Fibroblast of mammary gland (primary cell): Measurements from ENCODE around the gene BEST3.

ENCODE experiments used
- DNase-seq: peaks from one replicate; pipeline ENCODE4 v3.0.0-alpha.2; 2010; ENCODE audit warnings: low read depth
- H3K4me3 ChIP-seq: 2 replicates; pipeline ENCODE4 v1.5.1; 2011; ENCODE audit warnings: low read depth, mild to moderate bottlenecking, low read length, moderate library complexity; ENCODE audit not compliant: control insufficient read depth
- CTCF ChIP-seq: conservative IDR thresholded peaks from 2 replicates; pipeline ENCODE4 v1.5.1; 2011; ENCODE audit warnings: low read depth, low read length, inconsistent platforms; ENCODE audit not compliant: control insufficient read depth, insufficient read depth

BEST3 gene

GRCh38 chr12:69645031-69645430 lies 54.1 kb downstream of the BEST3 start:
- peak; percentile 67 for DNase-seq
- TF ChIP-seq CTCF, result no peak
- no peak overlapping the region for H3K4me3 ChIP-seq

GRCh38 chr12:69644511-69644910 lies 54.6 kb downstream of the BEST3 start:
- no peak overlapping the region for H3K4me3 ChIP-seq
- no peak for DNase-seq
- no peak for TF ChIP-seq CTCF

- DNase-seq, result no peak
- no peak overlapping the region for H3K4me3 ChIP-seq
- TF ChIP-seq CTCF, result no peak
These were observed 56.6 kb downstream of the BEST3 start for GRCh38 chr12:69642531-69642930.

GRCh38 chr12:69641546-69641945 lies 57.6 kb downstream of the BEST3 start:
- TF ChIP-seq CTCF, result no peak
- no peak overlapping the region for H3K4me3 ChIP-seq
- DNase-seq, result no peak

- H3K4me3 ChIP-seq, result no peak overlapping the region
- TF ChIP-seq CTCF, result peak; percentile 97
- peak; percentile 71 for DNase-seq
These were observed 59.6 kb downstream of the BEST3 start for GRCh38 chr12:69639400-69640016.

DNA sequence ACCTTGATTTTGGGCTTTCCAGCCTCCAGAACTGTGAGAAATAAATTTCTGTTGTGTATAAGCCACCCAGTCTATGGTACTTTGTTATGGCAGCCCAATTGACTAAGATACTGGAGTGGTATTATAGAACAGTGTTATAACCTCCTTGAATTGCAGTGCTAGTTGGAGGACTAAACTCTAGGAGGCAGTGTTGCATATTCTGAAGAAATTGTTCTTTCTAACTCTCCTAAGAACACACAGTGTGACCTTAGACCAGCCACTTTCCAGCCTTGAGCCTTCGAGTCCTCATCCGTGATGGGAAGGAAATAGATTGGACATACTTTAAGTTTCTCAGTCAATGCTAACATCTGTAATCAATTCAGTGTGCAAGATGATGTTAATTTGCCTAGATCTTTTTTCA lies 66.0 kb downstream of the BEST3 start:
- peak; percentile 10 for DNase-seq
- TF ChIP-seq CTCF, result peak; percentile 38
- H3K4me3 ChIP-seq, result no peak overlapping the region

- peak; percentile 49 for TF ChIP-seq CTCF
- H3K4me3 ChIP-seq, result no peak overlapping the region
- DNase-seq, result peak; percentile 30
These were observed 68.9 kb downstream of the BEST3 start for GRCh38 chr12:69630191-69630590.
